22Rv1 (cell line): ENCODE measurements around the gene ASIC3.
"Not testable (repeated sequence)": the region's sequence is repeated elsewhere in the genome, so short reads cannot be mapped to it uniquely, and the experiment has no call there.

ENCODE experiments used
- CTCF ChIP-seq: fragments of 450-650 bp; IDR thresholded peaks from 2 replicates; pipeline ENCODE4 v1.5.1; 2017; ENCODE audit warnings: mild to moderate bottlenecking
- ZFX ChIP-seq: fragments of 450-650 bp; IDR thresholded peaks from 2 replicates; pipeline ENCODE4 v1.6.1; 2017; ENCODE audit warnings: antibody characterized with exemption, borderline replicate concordance

GRCh38 chr7:151026771-151027727, 21.3 kb upstream of the ASIC3 start:
- TF ChIP-seq CTCF, ZFX: not testable (repeated sequence)
